GM10847 (cell line): ENCODE results near the gene PDZD2.

ENCODE experiments used
- POLR2A ChIP-seq: IDR thresholded peaks from 2 replicates; pipeline ENCODE4 v1.6.1; 2011; ENCODE audit not compliant: insufficient read length; ENCODE audit errors: extremely low read depth

Gene PDZD2

DNA sequence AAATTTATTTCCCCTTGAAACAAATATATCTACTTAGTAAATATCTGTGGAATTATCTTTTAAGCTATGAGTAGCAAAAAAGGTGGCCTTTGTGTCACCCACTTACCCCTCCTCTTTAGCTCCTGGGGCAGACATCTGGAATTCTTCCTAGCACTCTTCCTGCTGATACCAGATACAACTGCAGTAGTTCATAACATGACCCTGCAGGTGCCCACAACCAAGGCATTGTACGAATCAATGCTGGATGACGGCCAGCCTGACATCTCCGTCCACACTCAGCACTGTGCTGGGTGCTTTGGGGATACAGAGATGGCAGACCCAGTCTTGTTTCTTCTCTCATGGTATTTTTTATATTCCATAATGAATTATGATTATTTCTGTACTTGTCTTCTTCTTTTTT lies 382.8 kb downstream of the PDZD2 start:
- TF ChIP-seq POLR2A: no peak

DNA sequence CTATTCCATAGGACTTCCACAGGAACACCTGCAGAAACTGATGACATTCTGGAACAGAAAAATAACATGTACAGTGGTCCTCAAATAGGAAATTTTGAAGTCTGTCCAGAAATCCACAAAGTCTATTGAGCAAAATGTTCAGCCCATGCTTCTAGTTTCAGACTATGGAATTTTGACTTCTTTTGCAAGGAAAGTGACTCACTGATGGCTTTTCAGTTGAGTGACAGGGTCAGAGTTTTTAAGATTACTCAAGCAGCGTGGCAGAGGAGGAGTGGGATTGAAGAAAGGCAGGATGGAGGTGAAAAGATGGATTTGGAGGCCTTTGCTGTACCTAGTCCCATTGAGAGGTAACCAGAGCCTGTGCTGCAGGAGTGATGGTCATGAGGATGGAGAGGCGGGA lies 383.7 kb downstream of the PDZD2 start:
- TF ChIP-seq POLR2A: no peak

- TF ChIP-seq POLR2A: no peak
These were observed 384.9 kb downstream of the PDZD2 start for GRCh38 chr5:32023816-32024215.

DNA sequence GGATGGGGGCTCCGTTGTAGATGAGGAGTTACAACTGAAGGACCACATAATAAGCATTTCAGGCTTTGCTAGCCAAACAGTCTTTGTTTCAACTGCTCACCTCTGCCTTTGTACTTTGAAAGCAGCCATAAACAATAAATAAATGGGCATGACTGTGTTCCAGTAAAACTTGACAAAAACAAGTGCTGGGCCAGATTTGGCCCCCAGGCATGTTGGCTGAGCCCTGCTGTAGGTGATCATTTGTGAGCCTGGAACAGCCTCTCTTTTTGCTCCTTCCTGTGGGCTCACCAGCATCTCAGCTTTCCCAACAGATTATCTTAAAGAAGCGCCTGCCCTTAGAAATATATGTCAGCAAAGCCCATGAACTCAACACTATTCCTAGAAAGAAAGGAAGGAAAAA lies 385.8 kb downstream of the PDZD2 start:
- TF ChIP-seq POLR2A: no peak

DNA sequence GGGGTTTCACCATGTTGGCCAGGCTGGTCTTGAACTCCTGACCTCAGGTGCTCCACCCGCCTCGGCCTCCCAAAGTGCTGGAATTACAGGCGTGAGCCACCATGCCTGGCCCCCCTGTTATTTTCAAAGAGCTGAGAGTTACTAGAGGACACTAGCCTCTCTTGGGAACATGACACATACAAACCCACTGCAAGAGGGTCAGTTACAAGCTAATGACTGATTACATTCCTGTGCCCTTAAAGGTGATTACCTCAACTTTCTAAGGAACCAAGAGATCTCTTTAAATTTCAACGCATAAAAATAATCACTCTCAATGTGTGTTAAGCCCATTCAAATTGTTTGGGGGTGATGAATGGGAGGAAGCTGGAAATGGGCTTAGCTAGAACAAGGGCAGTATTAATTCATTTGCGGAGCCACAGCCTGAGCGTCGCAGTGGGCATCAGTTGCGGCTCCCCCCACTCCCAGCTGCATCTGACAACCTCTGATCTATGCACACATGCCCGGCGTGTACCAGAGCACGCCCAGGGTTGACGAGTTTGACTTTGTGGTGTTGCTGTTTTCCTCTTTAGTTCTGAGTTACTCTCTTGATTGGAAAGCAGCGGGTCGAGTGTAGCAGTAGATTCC lies 388.3 kb downstream of the PDZD2 start:
- TF ChIP-seq POLR2A: no peak

GRCh38 chr5:32027717-32028458 lies 389.0 kb downstream of the PDZD2 start:
- TF ChIP-seq POLR2A: no peak

DNA sequence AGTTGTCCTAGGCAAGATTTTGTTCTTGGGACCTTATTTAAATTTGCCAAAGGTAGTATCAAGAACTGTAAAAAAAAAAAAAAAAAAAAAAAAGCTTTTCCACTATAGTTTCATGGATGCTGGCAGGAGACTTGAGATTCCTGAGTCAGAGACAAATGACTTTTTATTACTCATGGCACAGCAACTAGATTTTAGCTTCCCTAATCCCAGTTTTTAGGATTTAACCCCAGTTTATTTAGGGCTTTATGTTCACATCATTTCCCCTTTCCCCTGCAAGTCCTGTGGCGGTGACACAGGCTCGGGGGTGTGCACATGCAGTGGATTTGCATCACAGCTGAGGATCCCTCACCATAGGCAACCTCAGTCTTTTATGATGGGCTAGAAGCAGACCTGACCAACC lies 390.3 kb downstream of the PDZD2 start:
- TF ChIP-seq POLR2A: no peak

DNA sequence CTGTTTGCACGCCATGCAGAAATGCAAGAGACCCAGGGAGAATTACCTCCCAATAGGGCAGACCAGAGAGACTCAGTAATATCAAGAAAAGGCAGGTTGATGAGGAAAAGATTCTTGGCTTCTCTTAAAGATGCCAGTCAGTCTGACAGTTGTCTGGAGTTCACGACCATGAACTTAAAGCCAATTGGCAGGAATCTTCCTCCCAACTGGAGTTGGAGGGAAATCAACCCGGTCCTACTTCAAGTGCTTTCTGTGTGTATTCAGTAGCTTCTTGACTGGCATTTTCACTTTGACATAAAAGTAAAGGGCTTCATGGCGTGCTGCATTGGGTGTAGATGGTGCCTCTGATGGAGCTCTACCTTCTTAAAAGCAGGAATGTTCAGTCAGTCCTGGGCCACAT lies 390.9 kb downstream of the PDZD2 start:
- no peak for TF ChIP-seq POLR2A

DNA sequence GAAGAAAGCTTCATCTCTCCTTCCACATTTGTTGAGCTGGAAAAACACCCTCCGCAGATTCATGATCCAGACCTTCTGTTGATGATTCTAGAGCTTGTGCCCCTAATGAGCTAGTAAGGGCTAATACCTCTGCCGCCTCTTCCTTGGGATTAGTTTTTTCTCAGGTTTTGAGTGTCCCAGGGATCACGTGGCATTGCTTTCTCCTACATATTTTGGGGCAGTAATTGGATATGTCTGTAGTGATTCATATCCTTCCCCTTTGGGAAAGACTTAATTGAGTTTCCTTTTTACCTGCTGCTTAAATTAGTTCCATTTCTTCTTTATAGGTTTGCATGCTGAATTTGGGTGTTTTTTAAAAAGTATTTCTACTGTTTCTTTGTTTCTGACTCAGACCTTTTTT lies 391.3 kb downstream of the PDZD2 start:
- TF ChIP-seq POLR2A: no peak

GRCh38 chr5:32030686-32031085 lies 391.8 kb downstream of the PDZD2 start:
- TF ChIP-seq POLR2A: no peak

- TF ChIP-seq POLR2A: no peak
These were observed 392.2 kb downstream of the PDZD2 start for GRCh38 chr5:32031089-32031488.

- TF ChIP-seq POLR2A: no peak
These were observed 399.6 kb downstream of the PDZD2 start for GRCh38 chr5:32038523-32038922.

DNA sequence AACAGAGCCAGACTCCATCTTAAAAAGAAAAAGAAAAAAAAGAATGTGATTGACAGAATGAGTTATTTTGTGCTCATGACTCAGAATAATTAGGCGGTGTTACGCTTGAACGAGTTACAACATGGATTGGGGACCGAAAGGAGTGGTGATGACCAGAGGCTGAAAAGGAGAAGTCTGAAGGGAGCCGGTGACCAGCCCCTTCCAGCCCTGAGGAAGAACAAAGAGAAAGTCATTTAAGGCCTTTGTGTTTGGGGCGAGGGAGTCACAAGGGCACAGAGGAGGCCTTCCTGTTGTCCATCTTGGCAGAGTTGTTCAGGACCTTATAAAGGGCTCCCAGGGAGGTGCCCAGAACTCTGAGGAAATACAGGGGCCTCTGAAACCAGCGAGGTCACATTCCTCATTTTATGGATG lies 403.6 kb downstream of the PDZD2 start:
- no peak for TF ChIP-seq POLR2A

GRCh38 chr5:32043105-32043504 lies 404.2 kb downstream of the PDZD2 start:
- TF ChIP-seq POLR2A: no peak

- TF ChIP-seq POLR2A: no peak
These were observed 405.5 kb downstream of the PDZD2 start for GRCh38 chr5:32044434-32044833.

DNA sequence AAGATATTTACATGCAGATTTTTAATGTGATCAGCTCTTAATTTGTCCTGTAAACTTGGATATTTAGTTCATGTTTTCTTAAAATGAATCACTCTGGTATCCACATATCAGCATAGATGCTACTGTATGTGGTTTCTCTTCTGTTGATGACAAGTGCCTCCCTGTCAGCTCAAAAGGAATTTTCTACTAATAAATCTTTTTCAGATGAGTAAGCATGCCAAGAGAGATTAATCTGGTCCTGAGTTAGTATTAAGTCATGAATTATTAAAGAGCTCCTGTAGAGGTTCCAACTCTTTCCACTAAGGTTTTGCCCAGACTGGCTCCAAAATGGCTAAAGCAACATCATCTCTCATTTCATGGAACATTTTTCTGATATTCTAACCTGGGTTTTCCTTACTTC lies 406.0 kb downstream of the PDZD2 start:
- TF ChIP-seq POLR2A: no peak

- TF ChIP-seq POLR2A: no peak
These were observed 408.1 kb downstream of the PDZD2 start for GRCh38 chr5:32047056-32047455.
